GM23338 (cell line): Measurements from ENCODE around the gene MEGF8. TPM values are rescaled to one million over a fixed set of nuclear protein-coding genes. Genes with fewer than 3 reads are reported as not detected.

Experiments used
- CREB1 ChIP-seq: fragments of 250-450 bp; sonication (Bioruptor Pico); IDR thresholded peaks from 2 replicates; pipeline ENCODE4 v1.5.0; 2020; ENCODE audit warnings: low read depth, mild to moderate bottlenecking, moderate library complexity
- JUNB ChIP-seq: IDR thresholded peaks from one replicate; pipeline ENCODE4 v1.6.1; 2016; ENCODE audit warnings: antibody characterized with exemption; ENCODE audit not compliant: unreplicated experiment
- NANOG ChIP-seq: IDR thresholded peaks from 2 replicates; pipeline ENCODE4 v1.6.1; 2016; ENCODE audit warnings: antibody characterized with exemption, borderline replicate concordance
- POLR2AphosphoS5 ChIP-seq: IDR thresholded peaks from 2 replicates; pipeline ENCODE4 v1.6.1; 2016; ENCODE audit warnings: antibody characterized with exemption, low read depth
- REST ChIP-seq: IDR thresholded peaks from one replicate; pipeline ENCODE4 v1.6.1; 2018; ENCODE audit warnings: antibody characterized with exemption; ENCODE audit not compliant: unreplicated experiment
- STAT1 ChIP-seq: IDR thresholded peaks from one replicate; pipeline ENCODE4 v1.6.1; 2016; ENCODE audit warnings: antibody characterized with exemption; ENCODE audit not compliant: unreplicated experiment
- ZNF114 ChIP-seq: fragments of 250-450 bp; sonication (Bioruptor Pico); IDR thresholded peaks from 2 replicates; pipeline ENCODE4 v1.5.0; 2020; ENCODE audit warnings: mild to moderate bottlenecking, moderate library complexity
- ZNF331 ChIP-seq: fragments of 250-450 bp; sonication (Bioruptor Pico); IDR thresholded peaks from 2 replicates; pipeline ENCODE4 v1.5.0; 2020; ENCODE audit warnings: low read depth, mild to moderate bottlenecking, moderate library complexity
- ZNF462 ChIP-seq: fragments of 250-450 bp; sonication (Bioruptor Pico); IDR thresholded peaks from 2 replicates; pipeline ENCODE4 v1.5.0; 2020; ENCODE audit warnings: mild to moderate bottlenecking, moderate library complexity
- polyA plus RNA-seq: library from polyadenylated mRNA; unstranded; fragments of >200 nt; fragmentation: Nextera tagmentation; extraction: Ambion mirVana; gene quantifications from 2 replicates; pipeline ENCODE4 v1.2.1, GENCODE V29; 2016
- total RNA-seq: library from RNA; depleted of rRNA; stranded (reverse); fragments of >200 nt; shearing (Covaris generic); gene quantifications from 2 replicates; pipeline ENCODE4 v1.2.3, GENCODE V29; 2014
- TF ChIP-seq, protein P1 (sequence below), 2 experiments: fragments of 200-600 bp in 1 of 2; sonication (generic) in 1 of 2; conservative IDR thresholded peaks; 2 replicates each; pipeline versions ENCODE4 v1.5.1 to v1.6.1; 2016 to 2017; ENCODE audit warnings: antibody characterized with exemption in 2 of 2, low read depth in 2 of 2, mild to moderate bottlenecking in 2 of 2, moderate library complexity in 1 of 2

The MEGF8 gene
- total and polyA plus RNA-seq, 2 experiments from 2014 or later, result 6.2 to 40.5 TPM

DNA sequence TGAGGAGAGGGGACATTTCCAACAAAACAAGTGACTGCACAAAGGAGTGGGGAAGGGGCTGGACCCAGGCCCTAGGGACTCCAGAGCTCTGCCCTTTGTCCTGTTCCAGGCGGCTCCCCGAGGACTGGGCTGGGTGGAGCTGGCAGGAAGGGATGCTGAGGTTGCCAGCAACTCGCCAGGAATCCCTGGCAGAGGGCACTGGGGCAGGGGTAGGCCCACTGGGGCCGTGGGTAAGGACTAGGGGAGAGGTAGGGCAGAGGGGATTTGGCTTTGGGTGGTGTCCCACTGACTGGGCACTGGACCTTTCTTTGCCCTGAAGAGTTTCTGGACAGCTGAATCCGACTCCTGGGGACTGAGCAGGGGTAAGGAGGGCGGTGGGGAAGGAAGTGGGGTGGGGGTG, 93.9 kb downstream of the MEGF8 start (continued):
- TF ChIP-seq ZNF462 (CRISPR knock-in tag), result no peak
- TF ChIP-seq CREB1 (CRISPR knock-in tag), result no peak
- TF ChIP-seq STAT1, result no peak
- no peak for TF ChIP-seq ZNF331 (CRISPR knock-in tag)
- no peak for TF ChIP-seq REST
- TF ChIP-seq, protein P1, sequence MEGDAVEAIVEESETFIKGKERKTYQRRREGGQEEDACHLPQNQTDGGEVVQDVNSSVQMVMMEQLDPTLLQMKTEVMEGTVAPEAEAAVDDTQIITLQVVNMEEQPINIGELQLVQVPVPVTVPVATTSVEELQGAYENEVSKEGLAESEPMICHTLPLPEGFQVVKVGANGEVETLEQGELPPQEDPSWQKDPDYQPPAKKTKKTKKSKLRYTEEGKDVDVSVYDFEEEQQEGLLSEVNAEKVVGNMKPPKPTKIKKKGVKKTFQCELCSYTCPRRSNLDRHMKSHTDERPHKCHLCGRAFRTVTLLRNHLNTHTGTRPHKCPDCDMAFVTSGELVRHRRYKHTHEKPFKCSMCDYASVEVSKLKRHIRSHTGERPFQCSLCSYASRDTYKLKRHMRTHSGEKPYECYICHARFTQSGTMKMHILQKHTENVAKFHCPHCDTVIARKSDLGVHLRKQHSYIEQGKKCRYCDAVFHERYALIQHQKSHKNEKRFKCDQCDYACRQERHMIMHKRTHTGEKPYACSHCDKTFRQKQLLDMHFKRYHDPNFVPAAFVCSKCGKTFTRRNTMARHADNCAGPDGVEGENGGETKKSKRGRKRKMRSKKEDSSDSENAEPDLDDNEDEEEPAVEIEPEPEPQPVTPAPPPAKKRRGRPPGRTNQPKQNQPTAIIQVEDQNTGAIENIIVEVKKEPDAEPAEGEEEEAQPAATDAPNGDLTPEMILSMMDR (conservative IDR thresholded peaks at IDR 0.05; ENCODE audit: low read depth in 2 of 2), result no peak
- no peak for TF ChIP-seq POLR2AphosphoS5
- no peak for TF ChIP-seq ZNF114
- no peak for TF ChIP-seq JUNB
- no peak for TF ChIP-seq NANOG
